GM18511 (cell line): Measurements from ENCODE around the gene RUNX1.

Experiments
- ATAC-seq: cut with Tn5 transposase; IDR thresholded peaks from one replicate; pipeline ENCODE4 v1.9.1; 2021; ENCODE audit warnings: mild to moderate bottlenecking, moderate library complexity; ENCODE audit not compliant: unreplicated experiment

Gene RUNX1

DNA sequence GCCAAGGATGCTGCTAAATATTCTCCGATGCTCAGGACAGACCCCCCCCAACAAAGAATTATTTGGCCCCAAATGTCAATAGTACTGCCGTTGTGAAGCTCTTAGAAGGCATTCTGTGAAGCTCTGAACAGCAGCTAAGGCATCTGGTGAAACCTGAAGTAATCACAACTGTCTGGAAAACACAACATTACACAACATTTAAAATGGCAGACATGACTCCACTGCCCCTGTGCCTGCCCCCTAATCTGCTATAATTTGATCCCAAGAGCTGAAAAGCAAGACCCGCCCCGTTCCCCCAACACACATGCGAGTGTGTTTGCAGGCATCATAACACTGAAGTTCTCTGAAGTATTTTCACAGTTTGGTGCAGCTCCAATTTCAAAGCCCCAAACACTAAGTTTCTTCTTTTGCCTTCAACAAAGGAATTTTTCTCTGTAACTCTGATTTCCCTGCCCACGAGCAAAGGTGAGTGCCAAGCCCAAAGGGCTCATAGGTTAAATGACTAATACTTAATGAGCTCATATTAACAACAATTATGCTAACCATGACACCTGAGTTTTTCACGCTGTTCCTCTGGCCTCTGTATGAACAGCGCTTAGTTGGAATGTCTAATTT lies 251.1 kb downstream of the RUNX1 start:
- ATAC-seq: no peak

DNA sequence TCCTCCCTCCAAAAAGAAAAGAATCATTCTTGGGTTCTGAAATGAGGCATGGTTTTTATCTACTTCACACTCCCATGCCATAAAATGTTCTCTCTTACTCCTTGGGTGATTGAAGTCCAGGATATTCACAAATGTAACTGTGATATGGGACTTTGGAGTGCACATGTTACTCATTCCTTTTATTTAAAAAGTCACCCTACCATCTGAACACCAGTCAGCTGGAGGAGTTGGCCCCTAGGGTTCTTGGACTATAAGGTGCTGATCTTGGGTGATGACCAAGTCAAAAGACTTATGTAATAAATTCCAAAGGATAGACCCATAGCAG lies 251.9 kb downstream of the RUNX1 start:
- ATAC-seq: no peak

DNA sequence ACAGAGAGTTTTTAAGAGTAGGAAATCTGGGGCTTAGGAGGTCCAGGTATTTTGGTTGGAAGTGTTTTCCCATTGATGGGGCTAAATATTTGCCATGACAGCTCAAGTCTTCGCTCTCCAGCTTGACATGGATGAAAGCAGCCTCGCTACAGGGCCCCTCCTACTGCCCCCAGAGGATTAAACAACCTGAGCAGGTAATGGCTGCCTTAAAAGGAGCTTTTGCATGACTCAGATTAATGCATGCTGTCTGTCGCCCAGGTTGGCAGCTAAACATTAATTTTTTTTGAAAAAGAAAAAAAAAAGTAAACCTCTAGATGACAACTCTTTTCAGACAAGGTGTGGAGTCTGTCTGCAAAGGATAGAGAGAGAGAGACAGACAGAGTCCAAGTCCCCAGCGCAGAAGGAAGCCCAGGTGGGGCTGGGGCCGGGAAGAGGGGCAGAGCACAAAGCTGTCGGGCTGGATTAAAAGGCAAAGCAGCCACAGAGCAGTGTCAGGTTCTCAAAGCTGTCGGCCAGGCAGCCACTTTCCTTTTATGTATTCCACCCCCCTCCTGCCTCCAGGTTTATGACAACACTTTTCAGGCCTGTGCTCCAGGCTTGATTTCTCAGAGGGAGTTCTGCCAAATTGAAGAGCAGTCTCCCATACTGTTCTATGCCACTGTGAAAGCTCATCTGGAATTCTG lies 252.4 kb downstream of the RUNX1 start:
- ATAC-seq: no peak

DNA sequence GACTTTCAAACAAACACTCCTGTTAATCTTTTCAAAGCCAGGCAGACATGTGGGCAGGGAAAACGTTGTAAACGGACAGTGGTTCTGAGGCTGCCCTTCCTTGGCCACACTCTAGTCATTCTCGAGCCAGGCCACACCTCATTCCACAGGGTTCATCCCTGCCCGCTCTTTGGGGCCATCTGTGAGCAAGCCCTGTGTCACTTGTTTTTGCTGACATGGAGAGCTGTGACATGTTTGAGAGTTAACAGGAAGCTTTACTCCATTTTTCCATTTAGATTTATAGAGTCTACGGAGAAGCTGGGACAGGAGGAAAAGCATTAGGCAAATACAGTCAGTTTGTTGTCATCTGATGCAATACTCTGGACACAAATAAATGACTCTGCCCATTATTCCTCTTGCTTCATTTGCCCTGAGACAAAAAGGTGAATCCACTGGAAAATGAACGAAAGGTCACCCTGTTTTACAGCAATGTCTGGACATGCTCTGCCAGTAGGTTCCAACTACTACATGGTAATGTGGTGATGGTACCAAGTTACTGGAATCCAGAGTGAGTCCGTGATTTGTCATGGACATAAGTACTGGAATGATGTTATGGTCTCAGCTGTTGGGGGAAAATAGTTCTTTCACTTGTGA lies 253.4 kb downstream of the RUNX1 start:
- ATAC-seq: no peak

DNA sequence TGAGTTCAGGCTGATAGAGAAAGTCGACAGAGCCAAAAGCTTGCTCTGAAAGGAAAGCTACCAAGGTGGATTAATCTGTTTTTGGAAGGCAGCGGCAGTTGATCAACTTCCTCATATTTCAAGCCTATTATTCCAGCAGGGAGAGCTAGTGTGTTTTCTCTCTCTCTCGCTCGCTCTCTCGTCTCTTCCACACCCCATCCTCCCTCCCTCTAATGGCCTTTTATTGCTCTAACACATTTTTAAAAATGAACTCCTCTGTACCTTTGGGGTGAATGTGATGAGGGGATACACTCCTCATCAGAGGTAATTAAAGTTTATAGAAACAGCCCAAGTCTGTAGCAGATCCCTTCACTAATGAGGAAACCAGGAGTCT lies 253.9 kb downstream of the RUNX1 start:
- no peak for ATAC-seq

DNA sequence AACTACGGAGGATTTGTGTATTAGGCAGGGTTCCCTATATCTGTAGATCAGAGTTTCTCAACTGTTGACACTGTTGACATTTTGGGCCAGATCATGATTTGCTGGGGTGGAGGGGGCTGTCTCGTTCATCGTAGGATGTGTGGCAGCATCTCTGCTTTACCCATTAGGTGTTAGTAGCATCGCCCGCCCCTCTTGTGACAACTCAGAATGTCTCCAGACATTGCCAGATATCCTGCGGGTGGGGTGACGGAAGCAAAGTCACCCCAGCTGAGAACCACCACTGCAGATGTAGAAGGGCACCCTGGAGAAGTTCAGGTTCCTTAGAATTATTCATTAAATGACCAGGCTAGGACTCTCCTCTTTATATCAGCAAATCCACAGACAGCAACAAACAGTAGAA lies 254.4 kb downstream of the RUNX1 start:
- no peak for ATAC-seq

DNA sequence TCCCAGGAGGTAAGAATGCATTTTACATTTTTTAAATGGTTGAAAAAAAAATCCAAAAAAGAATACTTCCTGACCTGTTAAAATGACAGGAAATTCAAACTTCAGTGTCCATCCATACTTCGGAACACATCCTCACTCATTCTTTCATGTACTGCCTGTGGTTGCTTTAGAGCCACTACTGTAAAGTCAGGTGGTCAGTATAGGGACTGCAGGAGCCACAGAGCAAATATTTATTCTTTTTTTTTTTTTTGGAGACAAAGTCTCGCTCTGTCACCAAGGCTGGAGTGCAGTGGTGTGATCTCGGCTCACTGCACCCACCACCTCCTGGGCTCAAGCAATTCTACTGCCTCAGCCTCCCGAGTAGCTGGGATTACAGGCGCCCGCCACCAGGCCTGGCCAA lies 255.6 kb downstream of the RUNX1 start:
- no peak for ATAC-seq

DNA sequence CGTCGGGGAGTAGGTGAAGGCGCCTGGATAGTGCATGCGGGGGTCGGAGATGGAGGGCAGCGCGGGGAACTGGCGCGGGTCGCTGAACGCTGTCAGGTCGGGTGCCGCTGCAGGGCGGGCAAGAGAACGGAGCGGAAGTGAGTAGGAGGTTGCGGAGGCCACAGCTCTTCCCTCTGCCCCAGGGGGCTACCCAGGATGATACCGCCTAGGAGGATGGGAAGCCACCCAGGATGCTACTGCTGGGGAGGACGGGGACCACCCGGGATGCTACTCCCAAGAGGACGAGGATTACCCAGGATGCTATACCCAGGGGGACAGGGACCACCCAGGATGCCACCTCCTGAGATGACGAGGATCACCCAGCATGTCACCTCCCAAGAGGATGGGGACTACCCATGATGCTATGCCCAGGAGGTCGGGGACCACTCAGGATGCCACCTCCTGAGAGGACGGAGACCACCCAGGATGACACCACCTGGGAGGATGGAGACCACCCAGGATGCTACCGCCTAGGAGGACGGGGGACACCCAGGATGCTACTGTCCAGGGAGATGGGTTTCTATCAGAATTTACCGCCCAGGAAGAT lies 256.5 kb downstream of the RUNX1 start:
- no peak for ATAC-seq

DNA sequence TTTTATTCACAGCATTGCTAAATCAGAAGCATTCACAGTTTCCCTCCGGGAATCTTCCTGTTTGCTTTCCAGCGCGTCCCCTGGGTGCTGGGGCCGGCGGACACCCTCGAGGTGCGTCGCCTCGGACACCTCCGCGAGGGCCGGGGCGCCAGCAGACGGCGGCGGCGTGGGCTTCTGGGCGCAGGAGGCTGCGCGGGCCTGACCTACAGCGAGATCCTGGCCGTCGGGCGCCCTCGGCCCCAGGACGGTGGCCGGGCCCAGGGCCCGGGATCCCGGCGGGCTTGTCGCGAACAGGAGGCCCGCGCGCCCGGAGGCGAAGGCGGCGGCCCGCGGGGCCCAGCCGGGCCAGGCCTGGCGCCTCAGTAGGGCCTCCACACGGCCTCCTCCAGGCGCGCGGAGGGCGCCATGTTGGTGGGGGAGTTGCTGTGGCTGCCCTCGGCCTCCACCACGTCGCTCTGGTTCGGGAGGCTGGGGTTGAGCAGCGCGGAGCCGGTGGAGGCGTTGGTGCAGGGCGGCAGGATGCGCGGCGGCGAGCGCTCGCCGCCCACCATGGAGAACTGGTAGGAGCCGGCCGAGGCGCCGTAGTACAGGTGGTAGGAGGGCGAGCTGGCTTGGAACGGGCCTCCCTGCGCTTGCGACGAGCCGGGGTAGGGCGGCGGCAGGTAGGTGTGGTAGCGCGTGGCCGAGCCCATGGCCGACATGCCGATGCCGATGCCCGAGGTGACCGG lies 257.2 kb downstream of the RUNX1 start:
- ATAC-seq: no peak

DNA sequence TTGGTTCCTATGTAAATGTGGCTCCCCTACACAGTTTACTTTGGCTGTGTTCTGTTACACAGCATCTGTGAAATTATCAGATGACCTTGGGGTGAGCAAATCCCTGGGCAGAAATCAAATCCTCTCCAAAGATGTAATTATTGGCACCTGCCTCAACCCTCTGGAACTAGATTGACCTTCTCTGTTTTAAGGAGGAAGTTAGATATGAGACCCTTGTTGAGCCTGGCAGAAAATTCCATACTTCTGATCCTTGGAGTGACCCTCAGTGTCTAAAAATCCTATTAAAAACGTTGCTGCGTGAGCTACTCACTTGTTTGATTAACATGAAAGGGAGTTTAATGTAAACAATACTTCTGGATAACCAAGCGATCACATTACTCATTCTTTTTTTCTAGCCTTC lies 258.3 kb downstream of the RUNX1 start:
- ATAC-seq: no peak

DNA sequence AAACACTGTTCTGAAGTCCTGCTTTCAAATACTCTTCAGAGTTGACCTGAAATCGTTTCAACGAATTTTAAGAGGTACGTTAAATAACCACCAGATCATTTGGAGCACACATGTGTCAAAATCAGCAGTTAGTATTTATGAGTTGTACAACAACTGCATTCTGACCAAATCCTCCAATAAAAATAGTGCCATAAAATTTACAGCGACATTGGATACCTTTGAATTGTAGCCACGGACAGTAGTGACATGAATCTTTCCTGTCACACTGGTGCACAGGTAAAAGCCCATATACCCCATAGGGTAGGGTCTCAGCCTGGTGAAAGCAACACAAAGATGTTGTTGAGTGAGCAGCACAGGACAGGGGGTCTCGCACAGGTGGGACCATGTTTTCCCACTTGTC lies 258.8 kb downstream of the RUNX1 start:
- ATAC-seq: no peak

DNA sequence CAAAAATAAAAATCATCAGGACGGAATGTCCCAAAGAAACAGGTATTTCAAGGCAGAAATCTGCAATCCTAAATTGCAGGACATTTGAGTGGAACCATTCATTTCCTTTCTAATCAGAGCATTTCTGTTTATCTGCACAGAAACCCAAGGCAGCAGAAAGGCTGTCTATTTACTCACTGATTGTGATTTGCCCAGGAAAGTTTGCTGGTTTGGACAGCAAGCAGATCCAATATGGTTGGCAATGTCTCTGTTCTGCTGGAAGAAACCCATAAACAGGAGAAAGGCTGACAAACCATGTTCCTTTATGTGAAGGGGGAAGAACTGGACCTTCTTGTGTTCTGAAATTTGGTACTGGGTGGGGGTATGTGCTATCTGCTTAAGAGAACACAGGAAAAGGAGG lies 260.2 kb downstream of the RUNX1 start:
- ATAC-seq: no peak

DNA sequence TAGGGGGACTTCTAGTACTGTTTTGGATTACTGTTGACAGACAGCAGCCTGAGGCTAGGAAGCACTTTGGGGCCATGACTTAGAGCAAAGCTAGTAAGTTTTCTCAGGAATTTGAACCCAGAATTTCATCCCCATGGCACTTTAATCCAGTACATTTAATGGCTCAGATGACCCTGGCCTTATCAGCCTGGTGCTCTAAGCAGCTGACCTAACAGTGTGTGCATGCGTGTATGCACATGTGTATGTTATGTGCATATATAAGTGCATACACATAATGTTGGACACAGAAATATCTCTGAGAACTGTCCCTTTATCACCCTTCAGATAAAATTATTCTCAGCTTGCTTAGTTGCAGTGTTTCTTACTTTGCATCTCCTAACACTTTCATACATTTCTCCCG lies 265.3 kb downstream of the RUNX1 start:
- no peak for ATAC-seq

DNA sequence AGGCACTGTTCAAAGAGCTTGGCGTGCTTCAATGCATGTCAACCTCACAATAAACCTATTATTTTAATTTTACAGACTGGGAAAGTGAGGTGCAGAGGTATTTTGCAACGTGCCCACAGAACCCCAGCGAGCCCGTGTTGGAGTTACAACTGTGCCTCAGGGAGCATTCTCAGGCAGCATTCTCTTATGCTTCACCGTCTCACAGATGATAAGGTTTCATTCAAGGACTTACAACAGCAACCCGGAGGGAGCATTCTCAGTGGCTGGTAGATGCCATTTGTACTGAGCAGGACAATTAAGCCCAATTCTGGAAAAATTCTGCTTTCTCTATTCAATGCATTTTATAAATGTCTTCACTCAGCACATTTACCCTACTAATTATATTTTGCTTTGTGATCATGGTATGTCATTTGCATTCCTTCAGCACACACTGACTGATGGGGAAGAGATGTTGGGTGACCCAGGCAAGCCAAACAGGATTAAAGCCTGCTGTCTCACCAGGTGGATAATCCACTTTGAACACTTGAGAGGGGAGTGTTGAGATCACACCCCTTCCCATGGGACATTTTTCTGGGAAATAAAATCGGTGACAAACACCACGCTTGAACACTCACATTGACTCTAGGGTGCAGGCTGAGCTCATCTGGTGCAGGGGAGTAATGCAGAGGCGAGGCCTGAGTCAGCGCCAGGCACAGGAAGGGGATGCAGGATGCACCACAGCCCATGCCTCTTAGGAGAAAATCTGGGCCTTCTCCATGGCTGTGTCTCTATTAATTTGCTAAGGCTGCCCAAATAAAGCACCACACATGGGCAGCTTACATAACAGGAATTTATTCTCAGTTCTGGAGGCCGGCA lies 266.4 kb downstream of the RUNX1 start:
- no peak for ATAC-seq

DNA sequence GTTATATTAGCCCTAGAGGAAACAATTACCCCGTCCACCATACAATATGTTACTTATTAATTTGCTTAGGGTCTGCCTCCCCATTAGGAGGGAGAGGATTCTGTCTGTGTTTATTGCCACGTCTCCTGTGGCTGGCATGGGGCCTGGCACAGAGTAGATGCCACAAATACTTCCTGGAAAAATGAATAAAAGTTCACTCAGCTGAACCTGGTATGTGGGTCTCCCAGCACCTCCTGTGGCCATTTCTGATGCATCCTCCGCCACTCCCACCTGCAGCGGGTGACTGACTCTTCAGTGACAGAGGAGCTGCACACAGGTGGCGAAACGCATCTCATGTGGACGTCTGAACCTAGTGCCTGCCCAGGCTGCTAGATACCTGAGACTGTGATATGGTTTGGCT lies 267.6 kb downstream of the RUNX1 start:
- ATAC-seq: no peak

DNA sequence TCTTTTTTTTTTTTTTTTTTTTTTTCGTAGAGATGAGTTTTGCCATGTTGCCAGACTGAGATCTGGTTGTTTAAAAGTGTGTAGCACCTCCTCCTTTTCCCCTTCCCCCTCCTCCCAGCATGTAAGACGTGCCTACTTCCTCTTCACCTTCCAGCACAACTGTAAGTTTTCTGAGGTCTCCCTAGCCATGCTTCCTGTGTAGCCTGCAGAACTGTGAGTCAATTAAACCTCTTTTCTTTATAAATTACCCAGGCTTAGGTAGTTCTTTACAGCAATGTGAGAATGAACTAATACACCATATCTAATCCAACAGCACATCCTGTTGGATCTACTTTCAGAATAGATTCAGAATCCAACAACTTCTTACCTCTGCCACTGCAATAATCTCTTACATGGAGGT lies 269.2 kb downstream of the RUNX1 start:
- no peak for ATAC-seq

DNA sequence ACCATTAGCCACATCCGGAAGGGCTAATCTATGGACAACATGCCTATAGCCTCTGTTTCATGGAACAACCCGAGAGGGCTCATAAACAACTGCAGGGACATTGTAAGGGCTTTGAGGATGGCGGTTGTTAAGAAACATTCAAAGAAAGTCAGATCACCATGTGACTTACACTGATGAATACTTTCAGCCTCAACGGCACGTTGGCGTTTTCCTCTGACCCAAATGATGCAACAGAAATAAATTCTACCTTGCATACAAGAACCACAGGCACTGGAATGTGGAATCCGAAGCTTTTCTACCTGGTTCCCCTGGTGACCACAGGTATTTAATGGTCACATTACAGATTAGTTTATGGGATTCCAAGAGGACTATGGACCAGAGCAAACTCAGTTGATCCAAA lies 273.3 kb downstream of the RUNX1 start:
- ATAC-seq: no peak

DNA sequence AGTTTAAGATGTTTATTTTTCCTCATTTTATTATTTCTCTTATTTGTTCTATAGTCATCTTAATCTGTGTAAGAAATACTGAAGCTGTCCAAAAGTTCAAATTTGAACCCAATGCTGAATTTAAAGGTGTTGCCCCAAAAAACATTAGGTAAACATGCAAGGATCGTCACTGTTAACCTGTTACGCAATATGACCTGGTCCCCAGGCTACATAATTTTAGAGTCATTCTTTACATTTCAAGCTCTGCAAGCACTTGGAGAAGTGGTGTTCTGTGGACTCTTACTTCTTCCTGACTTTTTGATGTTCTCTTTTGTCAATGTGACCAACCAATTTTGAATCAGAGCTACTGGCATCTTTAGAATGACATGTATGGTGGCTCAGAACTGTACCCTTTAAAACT lies 274.4 kb downstream of the RUNX1 start:
- ATAC-seq: no peak

DNA sequence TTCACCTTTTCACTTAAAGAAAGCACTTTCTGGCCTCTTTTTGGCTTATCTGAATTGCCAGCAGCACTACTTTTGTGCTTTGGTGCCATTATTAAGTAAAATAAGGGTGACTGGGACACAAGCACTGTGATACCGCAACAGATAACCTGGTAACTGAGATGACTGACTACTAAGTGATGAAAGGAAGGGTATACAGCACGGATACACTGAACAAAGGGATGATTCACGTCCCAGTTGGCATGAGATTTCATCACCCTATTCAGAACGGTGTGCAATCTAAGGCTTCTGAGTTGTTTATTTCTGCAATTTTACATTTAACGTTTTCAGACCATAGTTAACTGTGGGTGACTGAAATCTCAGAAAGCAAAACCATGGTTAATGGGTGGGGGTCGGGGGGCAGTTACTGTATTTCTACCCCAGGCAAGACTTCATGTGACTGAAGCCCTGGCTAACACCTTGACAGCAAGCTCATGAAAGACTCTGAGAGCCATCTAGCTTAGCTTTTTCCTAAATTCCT lies 277.5 kb downstream of the RUNX1 start:
- ATAC-seq: no peak

DNA sequence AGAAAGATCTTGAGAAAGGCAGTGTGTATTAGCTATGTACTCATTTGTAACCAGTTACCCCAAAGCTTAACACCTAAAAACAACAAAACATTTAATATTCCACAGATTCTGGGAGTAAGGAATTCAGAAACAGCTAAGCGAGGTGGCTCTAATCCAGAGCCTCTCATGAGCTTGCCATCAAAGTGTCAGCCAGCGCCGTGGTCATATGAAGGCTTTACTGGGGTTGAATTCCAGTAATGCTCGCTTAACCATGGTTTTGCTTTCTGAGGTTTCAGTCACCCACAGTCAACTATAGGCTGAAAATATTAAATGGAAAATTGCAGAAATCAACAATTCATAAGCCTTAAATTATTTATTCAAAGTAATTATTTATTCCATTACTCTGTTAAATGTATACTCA lies 278.5 kb downstream of the RUNX1 start:
- no peak for ATAC-seq

DNA sequence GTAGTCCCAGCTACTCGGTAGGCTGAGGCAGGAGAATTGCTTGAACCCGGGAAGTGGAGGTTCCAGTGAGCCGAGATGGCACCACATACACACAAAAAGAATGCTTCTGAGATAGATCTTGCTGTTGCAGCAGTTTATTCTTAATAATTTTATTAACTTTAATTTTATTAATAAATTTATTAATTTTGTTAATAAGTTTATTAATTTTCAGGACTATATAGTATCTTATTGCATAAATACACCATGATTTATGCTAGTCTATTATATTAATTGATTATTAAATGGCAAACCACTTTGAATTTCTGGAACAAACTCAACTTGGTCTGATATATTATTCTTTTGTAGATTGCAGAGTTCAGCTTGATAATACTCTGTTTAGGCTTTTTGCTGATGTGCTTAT lies 280.8 kb downstream of the RUNX1 start:
- ATAC-seq: no peak
